NCI-H1105 (cell line): ENCODE measurements around the gene PRMT9.

Source experiments
- DNase-seq: peaks from one replicate; lab custom pipeline; 2025; lab: John Stamatoyannopoulos, UW

PRMT9 gene

DNA sequence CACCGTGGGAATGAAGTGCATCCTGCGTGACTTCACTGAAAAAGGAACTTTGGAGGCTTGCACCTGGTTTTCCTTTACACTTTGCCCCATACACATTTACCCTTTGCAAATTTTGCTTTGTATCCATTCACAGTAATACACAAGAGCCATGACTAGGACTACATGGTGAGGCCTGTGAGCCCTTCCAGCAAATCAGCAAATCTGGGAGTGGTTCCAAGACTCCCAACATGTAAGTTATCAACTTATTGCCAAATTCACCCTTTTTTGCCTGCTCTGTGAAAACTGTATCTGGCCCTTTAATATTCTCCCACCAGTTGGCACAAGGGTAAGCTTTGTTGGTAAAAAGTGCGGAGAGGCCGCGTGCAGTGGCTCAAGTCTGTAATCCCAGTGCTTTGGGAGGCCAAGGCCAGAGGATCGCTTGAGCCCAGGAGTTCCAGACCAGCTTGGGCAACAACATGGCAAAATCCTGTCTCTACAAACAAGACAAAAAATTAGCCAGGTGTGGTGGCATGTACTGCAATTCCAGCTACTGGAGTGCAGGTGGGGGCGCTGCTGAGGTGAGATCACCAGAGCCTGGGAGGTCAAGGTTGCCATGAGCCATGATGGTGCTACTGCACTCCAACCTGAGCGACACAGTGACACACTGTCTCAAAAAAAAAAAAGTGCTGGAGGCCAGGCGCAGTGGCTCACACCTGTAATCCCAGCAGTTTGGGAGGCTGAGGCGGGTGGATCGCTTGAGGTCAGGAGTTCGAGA lies 5.0 kb downstream of the PRMT9 start:
- no peak for DNase-seq

DNA sequence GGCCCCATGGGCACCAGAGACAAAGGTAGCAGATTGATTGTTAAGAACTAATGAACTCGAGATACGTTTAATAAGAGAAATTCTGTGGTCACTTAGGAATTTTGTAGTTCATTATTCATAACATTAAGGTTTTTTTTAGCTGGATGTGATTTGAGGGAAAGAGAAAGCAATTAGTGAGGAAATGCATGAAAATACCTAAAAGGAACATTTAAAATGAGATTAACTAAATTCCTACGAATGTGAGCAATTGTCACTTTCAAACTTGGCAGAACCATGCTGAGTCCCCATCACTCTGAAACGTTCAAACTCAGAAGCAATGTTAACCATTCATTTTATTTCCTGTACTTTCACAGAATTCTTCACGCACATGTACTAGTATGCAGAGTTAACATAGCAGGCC lies 5.9 kb downstream of the PRMT9 start:
- no peak for DNase-seq

DNA sequence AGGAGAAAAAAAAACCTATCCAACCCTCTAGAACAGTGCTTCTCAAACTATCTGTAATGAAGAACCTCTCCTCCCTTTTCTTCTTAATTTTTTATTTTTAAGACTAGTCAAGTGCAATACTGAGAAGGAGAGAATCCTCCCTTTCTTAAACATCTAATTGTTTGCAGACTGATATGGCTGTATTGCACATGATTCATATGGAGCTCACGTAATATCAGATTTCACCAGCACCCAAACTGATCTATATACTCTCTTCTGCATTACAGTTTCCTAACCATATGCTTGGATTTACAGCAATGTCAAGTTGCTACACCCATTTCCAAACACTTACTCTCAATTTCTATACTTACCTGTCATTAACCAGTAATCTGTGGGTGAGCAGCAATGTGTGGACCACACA lies 9.5 kb downstream of the PRMT9 start:
- no peak for DNase-seq

DNA sequence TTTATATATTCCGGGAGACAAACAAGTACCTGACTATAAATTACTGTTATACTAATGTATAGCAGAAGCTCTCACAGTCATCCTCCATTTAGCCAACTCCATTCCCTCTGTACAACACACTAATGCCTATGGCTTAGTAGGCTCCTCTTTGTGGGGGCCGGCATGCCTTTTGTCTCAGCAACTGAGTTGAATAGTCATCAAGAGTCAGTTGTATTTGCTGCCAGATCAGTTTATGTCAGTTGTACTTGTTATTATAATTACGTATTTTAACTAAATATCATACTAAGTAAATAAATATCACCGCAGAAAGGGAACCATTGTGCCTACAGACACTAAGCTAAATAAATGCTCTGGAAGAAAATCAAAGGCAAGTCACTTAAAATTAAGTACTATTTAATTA lies 9.9 kb downstream of the PRMT9 start:
- no peak for DNase-seq

DNA sequence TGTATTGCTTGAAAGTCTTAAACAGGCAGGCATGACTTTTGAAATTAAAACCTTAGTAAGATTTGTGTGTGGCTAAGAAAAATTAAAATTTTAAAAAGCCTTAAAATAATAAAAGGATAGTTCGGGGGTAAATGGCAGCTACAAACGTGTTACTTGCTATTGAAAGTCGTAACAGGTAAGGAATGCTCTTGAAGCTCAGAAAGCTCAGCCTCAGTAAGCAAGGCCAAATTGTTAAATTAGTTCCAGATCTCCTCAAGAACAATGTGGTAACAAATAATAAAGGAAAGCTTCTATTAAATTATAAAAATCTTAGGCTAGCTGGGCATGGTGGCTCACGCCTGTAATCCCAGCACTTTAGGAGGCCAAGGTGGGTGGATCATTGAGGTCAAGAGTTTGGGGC lies 25.5 kb downstream of the PRMT9 start:
- no peak for DNase-seq

DNA sequence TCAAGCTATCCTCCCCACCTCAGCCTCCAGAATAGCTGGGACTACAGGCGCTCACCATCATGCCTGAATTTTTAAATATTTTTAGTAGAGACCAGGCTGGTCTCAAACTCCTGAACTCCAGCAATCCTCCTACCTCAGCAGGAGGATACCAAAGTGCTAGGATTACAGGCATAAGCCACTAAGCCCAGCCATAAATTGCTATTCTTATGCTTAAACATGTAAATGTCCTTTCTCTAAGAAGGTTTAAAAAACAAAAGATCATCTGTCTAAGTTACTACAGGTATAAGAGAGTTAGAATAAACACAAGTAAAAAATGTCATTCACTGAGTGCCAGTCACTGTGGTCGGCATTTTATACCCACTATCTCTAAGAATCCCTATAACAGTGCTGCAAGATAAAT lies 28.3 kb downstream of the PRMT9 start:
- DNase-seq, result no peak

DNA sequence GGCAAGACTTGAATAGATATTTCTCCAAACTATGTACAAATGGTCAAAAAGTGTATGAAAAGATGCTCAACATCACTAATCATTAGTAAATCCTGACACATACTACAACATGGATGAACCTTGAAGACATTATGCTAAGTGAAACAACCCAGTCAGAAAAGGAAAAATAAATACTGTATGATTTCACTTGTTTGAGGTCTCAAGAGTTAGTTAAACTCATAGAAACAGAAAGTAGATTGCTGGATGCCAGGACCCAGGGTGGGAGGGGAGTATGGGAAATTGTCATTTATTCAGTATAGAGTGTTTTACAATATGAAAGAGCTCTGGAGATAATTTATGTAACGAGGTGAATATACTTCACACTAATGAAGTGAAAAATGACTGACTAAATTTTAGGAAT lies 32.4 kb downstream of the PRMT9 start:
- DNase-seq, result no peak

DNA sequence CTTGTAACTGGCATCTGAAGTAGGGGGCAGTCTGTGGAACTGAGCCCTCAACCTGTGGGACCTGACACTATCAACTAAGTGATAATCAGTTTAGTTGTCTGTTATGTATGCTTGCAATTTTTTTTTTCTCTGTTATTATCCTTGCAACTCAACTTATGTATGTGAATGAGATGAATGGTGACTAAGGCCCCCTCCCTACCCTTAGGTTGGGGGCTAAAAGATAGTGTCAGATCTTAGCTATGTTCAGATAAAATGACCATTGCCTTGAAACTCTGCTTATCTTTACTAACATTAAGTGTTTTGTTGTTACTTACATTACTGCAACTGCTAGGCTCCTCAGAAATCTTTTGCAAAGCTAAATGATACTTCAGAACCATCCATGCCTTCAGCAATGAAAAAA lies 35.3 kb downstream of the PRMT9 start:
- DNase-seq, result no peak

DNA sequence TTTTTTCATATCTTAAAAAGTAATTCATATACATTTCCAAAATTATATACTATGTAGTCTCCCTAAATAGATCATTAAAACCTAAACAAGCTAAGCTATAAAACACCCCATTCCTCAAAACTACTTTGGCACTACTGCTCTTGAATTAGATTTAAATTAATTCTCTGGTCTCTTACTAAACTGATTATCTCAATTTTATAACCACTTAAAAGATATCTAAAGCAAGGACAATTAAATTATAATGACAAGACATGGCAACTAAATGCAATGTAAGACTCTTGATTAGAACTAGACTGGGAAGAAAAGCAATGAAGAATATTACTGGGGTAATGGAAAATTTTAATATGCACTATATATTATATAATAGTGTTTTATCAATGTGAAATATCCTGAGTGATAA lies 38.9 kb downstream of the PRMT9 start:
- DNase-seq, result no peak

DNA sequence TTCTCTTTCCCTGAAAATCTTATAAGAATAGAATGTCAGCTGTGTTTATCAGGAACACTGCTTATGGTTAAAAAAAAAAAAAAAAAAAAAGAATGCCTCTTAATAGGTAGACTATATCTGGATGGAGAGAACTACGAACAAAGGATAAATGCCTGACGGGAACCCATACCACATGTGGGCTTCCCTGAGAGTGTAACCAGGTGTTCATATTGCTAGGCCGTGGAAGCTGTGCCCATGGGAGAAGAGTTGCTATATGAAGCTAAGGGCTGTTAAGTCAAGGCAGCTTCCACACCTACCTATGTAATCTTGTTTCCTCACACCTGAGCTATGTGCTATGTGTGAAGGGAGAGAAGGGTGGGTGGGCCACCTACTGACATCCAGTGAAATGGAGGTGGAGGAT lies 39.5 kb downstream of the PRMT9 start:
- no peak for DNase-seq

DNA sequence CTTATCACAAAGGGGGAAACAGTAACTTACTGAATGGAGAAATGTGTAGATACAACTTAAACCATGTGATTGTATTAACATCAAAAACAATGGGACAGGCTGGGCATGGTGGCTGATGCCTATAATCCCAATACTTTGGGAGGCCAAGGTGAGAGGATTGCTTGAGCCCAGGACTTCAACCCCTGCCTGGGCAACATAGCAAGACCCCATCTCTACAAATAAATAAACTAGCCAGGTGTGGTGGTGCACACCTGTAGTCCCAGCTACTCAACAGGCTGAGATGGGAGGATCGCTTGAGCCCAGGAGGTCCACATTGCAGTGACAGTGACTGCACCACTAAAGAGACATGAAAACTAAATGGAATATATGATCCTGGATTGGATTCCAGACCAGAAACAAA lies 40.3 kb downstream of the PRMT9 start:
- DNase-seq, result no peak

DNA sequence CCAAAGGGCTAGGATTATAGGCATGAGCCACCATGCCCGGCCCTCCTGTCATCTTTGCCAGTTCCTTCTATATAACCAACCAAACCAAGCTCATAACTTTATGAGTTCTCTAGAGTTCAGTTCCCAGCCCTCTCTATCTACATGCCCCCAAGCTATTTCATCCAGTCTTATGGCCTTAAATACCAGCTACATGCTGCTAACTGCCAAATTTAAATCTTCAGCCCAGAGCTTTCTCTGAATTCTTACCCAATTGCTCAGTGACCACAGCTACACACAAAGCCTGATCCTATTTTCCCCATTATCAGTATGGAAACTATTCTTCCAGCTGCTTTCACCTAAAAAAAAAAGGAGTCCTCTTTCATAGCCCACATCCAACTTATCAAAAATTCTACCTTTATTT lies 43.6 kb downstream of the PRMT9 start:
- DNase-seq, result no peak

DNA sequence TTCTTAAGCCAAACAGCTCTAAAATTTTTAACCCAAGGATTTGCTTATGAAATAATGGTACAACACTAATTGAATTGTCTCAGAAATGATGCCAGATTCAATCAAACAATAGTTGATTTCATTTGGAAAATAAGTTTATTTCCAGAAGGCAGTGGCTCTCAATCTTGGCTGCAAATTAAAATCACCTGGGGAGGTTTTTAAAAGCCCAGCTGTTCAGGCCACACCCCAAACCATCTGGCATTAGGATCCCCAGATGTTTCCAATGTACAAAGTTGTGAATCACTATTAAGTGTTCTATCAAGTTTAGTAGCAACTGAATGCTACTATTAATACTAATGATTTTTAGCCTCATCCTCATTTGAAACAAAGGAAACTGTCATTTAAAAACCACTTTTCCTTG lies 44.6 kb downstream of the PRMT9 start:
- DNase-seq, result no peak

DNA sequence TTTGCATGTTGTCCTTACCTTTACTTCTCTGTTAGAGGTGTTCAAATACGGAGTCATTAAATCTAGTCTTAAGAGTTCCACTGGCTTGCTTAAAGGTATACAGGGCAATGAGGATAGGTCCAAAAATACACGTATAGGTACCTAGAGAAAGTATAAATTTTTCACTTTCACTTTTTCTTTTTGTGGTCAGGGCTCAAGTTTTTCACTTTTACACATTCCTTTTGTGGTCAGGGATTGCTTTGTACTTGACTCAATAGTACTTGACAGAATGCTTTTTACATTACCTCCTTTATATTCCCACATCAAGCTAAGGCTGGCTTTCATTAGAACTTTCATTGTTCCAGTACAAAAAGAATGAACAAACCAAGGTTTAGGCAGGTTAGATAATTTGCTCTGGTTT lies 45.0 kb downstream of the PRMT9 start:
- DNase-seq, result no peak

DNA sequence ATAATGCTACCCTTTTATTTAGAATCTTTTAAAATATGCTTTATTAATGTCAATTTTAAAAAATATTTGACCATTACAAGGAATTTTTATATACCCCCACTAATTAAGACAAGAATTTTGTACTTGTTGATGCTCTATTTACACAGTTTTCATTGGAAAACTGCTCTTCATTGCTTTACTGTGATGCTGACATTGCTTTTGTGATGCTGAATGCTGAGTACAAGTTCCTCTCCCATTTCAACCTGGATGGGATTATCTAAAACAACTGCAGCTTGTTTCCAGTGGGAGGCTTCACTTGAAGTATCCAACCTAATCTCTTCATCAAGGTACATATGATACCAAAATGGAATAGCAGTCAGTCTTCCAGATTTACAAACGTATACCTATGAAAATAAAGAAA lies 45.6 kb downstream of the PRMT9 start:
- DNase-seq, result no peak

DNA sequence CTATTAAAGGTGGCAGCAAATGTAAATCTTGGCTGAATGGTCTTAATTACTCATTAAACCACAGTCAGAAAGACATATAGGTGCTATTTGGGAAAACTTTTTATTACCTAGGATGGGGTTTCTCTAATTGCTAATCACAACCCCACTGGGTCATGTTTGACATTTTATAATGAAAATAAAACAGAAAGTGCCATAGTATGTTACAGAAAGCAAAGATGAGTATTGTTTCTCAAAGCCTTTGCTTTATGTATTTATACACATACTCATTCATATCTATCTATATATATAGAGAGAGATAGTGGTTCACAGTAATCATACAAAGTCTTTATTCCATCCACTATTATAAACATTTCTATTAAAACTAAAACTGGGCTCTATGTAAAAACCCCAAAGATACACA lies 48.6 kb downstream of the PRMT9 start:
- DNase-seq, result no peak

DNA sequence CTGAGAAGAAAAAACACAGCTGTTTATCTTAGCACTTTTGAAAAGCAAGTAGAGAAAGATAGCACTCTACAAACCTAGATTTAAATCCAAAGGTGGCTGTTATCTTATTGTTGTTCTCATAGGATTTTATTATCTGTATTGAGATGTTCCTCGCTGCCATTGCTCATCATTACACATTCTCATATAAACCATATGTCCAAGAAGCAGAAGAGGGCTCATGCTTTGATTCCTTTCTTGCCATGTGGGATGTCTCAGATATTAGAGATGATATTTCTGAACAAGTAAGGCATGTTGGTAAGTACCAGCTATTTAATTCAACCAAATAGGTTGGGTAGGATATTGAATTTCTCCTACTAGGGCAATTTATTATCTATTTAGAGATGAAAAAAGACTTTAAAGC lies 50.3 kb downstream of the PRMT9 start:
- no peak for DNase-seq

DNA sequence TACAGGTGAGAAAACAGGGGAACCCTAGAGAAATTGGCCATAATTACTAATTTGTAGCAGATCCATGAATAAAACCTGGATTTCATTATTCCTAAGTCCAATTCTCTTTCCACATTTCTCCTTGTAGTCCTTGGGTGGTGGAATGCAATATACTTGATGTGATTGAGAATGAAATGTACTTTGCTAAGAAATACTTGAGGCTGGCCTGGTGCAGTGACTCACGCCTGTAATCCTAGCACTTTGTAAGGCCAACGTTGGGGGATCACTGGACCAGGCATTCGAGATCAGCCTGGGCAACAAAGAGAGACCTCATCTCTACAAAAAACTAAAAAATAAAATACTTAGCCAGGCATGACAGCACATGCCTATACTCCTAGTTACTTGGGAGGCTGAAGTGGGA lies 50.9 kb downstream of the PRMT9 start:
- DNase-seq, result no peak

DNA sequence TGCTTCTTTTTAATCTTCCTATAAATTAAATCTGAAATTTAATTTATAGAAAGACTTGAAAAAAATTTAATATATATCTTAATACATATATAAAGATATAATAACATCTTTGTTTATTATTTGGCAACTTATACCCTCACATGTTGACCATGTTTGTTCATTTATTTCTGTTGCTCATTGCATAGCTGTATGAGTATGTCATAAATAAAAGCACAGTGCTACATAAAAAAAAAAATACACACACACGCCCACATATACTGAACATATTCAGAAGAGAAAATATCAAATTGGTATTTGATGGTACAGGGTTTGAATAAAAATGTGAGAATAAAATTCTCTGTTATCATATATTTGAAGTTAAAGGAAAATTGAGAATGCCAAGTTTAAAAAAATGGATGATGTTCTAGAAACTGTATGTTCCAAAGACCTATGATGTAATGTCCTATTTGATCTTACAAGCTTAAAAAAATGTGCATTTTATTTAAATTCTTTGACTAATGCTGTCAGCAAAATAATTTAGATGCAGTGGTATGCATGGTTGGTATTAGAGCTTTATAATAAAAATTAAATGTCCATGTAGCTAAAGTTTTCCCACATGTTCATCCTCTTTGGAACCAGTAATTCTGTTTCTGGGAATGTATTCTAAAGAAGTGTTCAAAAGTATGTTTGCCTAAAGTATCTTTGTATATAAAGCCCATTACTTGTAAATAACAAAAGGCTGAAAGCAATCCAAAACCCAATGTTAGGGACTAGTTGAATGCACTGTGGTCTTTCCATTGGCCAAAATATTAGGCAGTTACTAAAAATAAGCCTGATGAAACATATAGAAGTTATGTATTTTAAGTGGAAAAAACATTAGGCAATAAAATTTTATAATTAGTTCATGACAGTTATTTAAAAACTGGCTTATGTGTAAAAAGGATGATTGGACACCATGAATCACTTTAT lies 53.9 kb downstream of the PRMT9 start:
- no peak for DNase-seq

DNA sequence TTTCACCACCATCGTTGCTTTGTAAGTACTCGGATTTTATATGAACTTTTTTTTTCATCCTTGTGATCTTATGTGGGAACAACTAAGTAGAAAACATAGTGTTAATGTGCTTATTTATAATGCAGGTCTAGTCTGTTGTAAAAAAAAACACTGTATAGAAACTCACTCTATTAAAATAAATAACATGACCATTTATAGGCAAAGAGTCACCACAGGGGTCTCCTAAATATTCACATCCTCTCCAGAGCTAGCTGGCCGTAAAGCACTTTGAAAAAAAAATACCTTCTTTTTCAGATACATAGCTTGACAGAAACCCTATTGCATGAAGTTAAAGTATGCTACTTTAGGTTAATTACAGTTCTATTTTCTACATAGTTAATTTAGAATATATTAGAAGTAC lies 55.5 kb downstream of the PRMT9 start:
- DNase-seq, result no peak

DNA sequence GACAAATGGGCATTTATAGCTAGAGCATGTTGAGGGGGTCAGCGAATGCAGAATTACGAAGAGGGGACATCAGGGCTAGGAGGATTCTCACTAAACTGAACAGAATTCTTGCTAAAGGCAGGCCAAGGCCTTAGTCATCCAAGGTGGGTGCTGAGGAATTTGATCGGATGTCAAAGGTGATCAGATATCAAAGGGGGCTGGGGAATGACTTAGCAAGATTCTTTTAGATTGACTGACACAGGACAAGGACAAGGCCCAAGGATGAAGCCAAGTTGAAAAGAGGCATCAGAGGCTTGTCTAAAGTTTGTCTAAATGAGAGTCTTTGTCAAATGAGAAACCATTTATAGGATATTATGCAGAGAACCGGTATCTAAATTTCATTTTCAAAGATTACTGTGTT lies 57.1 kb downstream of the PRMT9 start:
- DNase-seq, result no peak

DNA sequence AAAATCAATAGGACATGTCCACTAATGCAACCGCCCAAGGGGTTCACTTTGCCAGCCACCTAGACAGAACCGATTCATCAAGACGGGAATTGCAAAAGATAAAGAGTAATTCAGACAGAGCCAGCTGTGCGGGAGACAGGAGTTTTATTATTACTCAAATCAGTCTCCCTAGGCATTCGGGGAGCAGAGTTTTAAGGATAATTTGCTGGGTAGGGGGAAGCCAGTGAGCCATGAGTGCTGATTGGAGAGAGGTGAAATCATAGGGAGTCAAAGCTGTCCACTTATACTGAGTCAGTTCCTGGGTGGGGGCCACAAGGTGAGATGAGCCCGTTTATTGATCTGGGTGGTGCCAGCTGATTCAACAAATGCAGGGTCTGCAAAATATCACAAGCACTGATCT lies 58.2 kb downstream of the PRMT9 start:
- DNase-seq, result no peak

DNA sequence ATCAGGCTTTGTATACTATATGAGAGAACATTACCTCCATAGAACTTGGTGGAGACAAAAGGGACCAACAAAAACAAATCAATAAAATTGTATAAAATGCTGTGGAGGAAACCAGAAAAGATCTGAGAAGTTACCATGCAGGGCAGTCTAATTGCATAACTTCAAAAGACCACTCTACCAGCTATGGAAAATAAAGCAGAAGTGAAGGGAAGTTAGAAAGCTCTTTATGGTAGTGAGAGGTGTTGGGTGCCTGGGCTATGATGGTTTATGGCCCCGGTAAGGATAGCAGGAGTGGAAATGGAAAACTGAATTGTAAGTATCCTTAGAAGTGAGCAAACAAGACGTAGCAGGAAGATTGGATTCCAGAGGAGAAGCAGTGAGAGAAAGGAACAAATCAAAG lies 63.6 kb downstream of the PRMT9 start:
- no peak for DNase-seq
